Hematopoietic multipotent progenitor cell treated with erythropoietin and hydrocortisone succinate and interleukin-3 and kit ligand, for 8 days (in vitro differentiated cells): ENCODE results near the gene SOCS1.

Source experiments
- DNase-seq: peaks from one replicate; pipeline ENCODE4 v3.0.0-alpha.2; 2015

SOCS1 gene

DNA sequence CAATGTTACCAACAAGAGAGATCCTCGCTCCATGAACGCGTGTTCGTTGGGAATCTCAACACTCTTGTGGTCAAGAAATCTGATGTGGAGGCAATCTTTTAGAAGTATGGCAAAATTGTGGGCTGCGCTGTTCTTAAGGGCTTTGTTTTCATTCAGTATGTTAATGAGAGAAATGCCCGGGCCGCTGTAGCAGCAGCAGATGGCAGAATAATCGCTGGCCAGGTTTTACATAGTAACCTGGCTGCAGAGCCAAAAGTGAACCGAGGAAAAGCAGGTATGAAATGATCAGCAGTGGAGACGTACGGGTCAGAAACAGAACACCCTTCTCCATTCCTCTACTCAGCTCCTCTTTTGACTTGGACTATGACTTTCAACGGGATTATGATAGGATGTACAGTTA is 13.3 kb downstream of the SOCS1 start:
- no peak for DNase-seq

GRCh38 chr16:11241480-11242204 is 14.4 kb downstream of the SOCS1 start:
- no peak for DNase-seq

DNA sequence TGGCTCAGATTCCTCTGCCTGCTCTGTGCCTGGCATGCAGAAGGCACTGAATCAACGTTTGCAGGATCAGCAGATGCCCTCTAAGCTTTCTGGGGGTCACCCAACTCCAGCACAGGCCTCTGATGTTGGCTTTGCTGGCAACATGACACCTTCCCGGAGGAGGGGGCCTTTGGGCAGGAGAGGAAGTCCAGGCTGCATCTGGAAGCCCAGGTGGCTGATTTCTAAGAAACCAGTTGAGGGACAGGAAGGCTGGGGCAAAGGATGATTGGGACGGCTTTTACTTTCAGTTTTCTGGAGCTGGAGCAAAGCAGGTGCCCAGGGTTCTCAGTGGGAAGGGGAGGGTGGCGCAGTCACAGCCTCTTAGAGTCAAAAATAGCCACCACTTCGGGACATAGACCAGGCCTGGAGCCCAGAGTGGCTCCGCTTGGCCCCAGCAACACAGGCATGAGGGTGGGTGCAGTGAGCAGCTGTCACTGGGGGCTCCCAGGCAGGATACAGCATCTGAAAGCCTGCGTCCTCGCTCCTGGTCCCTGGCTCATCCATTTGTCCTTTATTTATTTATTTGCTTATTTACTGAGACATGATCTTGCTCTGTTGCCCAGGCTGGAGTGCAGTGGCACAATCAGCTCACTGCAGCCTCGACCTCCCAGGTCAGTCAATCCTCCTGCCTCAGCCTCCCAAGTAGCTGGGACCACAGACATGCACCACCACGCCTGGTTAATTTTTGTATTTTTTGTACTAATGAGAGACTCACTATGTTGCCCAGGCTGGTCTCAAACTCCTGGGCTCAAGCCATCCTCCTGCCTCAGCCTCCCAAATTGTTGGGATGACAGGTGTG is 15.1 kb downstream of the SOCS1 start:
- no peak for DNase-seq

DNA sequence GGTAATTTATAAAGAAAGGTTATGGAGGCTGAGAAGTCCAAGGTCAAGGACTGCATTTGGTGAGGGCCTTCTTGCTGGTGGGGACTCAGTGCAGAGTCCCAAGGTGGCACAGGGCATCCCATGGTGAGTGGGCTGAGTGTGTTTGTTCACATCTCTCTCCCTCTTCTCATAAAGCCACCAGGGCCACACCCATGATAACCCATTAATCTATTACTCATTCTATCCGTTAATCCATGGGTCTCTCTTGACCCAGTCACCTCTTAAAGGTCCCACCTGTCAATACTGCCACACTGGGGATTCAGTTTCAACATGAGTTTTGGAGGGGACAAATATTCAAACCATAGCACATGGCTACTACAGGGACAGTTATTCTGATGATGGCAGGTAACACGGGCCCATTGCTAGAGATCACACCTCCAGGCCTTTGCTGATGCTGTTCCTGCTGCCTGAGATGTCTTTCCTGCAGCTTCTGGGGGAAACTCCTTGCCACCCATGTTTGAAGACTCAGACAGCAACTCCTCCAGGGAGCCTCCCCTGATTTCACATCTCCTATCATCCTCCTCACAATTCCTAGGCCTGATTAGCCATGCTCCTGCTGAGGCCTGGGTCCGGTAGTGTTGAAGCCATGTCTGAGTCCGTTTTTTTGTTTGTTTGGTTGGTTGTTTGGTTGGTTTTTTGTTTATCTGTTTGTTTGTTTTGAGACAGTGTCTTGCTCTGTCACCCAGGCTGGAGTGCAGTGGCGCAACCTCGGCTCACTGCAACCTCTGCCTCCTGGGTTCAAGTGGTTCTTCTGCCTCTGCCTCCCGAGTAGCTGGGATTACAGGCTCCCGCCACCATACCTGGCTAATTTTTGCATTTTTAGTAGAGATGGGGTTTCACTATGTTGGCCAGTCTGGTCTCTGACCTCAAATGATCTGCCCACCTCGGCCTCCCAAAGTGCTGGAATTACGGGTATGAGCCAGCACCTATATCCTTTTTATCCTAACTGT is 16.1 kb downstream of the SOCS1 start:
- DNase-seq: no peak

DNA sequence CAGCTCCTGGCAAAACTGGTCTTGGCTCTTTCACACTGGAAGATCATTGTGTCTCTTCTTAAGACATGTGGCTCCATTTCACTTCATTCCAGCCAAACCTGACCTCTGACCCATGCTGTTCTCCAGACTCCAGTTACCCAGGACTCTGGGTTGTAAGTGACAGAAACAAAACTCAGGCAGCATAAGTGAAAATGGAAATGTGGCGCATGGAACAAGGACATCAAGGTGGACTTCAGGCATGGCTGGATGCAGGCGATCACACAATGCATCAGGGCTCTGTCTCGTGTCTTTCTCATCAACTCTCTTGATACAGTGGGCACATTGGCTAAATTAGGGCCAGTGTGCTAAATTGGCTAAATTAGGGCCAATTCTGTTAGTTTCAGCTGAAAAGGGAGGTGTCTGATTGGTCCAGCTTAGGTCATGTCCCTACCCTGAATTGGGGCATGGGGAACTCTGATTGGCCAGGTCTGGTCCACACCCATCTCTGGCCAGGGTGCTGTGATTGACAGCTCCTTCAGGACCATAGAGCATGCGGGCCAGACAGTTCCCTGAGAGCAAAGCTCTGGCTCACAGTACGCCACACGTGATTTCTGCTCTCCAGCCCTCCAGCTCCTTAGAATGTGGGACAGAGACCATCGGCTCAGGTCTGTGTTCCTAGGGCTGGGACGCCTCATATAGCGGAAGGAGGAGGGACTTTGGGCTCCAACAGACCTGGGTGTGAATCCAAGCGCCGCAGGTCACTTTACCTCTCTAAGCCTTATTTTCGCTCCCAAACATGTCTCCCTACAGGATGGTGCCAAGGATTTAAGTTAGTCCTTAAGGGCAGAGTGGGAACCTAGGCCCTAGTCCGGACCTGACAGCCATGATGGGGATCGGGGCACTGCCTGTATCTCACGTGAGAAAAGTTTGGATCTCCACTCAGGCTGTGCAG is 17.5 kb downstream of the SOCS1 start:
- DNase-seq: no peak

- no peak for DNase-seq
Measured at GRCh38 chr16:11236461-11237254, 19.3 kb downstream of the SOCS1 start.

- no peak for DNase-seq
Measured at GRCh38 chr16:11235703-11235991, 20.4 kb downstream of the SOCS1 start.

DNA sequence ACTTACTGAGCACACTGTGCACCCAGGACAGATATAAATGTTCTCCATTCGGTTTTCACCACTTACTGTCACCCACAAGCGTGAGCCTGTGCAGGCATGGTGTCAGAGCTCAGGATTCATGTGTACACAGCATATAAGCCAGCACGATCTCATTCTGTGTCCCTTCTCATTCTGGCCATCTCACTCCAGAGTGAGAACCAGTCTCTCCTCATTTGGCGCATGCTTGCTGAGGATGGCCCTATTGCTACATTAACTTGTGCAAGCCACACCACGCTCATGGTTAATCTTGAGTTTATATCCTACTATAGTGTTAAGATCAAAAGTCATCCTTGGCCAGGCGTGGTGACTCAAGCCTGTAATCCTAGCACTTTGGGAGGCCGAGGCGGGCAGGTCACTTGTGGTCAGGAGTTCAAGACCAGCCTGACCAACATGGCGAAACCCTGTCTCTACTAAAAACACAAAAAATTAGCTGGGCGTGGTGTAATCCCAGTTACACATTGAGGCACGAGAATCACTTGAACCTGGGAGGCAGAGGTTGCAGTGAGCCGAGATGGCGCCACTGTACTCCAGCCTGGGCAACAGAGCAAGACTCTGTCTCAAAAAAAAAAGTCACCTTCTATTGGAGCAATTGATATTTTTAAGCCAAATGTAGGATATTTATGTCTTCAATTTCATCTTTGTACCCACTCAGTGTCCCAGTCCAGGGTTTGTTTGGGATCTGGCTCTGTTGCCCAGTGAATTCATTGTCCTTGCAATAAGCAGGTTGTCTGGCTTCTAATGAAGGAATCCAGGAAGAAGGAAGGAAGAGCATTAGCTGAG is 20.9 kb downstream of the SOCS1 start:
- no peak for DNase-seq

DNA sequence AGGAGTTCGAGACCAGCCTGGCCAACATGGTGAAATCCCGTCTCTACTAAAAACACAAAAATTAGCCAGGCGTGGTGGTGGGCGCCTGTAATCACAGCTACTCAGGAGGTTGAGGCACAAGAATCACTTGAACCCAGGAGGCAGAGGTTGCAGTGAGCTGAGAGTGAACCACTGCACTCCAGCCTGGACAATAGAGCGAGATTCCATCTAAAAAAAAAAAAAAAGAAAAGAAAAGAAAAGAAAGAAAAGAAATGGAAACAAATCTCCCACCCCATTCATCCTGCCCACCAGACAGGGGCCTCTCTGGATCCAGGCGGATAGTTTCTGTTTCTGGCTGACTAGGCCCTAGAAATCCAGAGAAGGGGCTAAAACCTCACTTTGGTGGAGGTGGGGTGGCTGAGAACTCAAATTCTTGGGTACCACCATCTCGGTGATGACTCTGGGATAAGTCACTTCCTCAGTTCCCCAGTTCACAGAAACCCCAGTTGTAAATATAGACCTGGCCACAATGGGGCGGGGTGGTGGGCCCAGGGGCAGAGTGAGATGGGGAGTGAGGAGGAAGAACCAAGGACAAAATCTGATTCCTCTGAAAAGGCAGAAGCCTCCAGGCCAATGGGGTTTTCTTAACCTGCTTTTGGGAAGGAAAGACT is 22.2 kb downstream of the SOCS1 start:
- DNase-seq: peak; percentile 53

DNA sequence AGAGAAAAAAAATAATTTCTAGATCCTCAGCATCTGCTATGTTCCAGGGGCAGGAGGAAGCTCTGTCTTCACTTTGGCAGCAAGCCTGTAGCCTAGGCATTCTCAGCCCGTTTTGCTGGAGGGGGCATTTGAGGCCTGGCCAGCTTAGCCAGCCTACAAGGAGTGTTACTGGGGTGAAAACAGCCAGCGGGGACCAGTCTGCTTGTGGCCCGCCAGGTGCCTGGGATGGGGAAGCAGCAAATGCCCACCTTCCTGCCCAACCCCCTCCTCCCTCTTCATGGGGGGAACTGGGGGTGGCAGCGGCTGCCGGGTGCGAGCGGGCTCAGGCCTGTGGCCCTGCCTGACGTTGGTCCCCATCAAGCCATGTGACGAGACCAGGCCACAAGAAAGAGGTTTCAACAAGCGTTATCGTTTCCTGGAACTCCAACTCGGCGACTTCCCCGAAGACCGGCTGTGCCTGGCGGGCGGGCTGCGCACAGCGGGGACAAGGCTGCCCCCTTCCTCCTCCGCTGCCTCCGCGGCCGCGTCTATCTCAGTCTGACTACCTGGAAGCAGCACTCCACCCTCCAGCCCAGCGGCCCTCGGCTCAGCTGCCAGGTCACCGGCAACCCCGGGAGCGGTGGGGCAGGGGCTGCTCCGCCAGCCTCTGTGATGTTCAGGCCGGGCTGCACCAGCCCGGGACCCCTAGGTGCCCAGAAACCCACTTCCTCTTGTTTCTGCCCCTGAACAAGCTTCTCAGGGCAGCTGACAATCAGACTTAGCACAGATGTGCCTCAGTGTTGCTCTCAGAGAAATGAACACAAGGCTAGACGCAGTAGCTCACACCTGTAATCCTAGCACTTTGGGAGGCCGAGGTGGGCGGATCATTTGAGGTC is 22.9 kb downstream of the SOCS1 start:
- DNase-seq: peak; percentile 96

- DNase-seq: no peak
Measured at GRCh38 chr16:11232302-11232851, 23.6 kb downstream of the SOCS1 start.

- DNase-seq: peak; percentile 43
Measured at GRCh38 chr16:11231367-11231970, 24.5 kb downstream of the SOCS1 start.

- DNase-seq: no peak
Measured at GRCh38 chr16:11229906-11230305, 26.1 kb downstream of the SOCS1 start.

DNA sequence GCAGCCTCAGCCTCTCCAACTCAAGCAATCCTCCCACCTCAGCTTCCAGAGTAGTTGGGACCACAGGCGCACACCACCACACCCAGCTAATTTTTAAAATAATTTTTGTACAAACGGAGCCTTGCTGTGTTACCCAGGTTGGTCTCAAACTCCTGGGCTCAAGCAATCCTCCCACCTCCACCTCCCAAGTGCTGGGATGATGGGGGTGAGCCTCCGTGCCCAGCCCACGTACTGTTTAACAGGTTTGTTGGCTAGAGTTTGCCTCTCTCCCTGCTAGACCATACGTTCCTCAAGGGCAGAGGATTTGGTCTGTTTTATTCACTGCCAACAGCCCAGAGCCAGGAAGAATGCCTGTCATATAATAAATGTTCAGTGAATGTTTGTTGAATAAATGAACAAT is 26.6 kb downstream of the SOCS1 start:
- no peak for DNase-seq

DNA sequence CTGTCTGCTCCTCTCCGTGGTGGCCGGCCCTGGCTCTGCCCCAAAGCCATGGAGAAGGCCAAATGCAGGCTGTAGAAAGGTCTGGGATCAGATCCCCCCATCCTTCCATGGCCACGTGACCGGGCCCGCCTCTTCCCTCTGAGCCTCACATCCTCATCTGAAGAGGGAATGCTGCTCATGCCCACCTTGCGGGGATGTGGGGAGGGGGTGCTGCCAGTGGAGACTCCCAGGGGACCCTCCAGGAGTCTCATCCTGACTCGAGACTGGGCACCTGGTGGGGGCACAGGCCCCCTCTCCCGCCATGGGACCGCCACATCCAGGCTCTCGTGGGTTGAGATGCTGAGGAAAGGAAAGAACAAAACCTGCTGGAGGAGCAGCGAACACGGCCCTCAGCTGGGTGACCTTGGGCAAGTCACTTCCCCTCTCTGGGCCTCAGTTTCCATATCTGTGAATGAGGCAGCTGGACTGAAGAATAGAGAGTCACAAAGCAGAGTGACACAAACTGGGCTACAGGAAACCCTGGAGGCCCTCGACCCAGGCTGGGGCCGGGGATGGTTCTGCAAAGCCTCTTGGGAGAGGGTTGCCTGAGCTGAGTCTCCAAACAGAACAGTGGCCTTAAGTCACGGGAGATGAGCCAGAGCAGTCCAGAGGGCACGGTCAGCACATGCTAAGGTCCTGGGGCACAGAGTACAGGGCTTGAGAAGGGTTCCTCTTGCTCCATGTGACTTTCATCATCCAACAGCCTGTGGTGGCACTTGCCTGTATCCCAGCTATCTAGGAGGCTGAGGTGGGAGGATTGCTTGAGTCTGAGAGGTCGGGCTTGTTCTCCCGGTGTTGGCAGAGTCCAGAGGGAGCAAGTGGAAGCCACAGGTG is 30.1 kb downstream of the SOCS1 start:
- DNase-seq: no peak

- DNase-seq: peak; percentile 56
Measured at GRCh38 chr16:11224894-11225676, 30.9 kb downstream of the SOCS1 start.
